Thoracic aorta (tissue), 2 donors: ENCODE data around the gene ALDH3A2. TPM values are rescaled to one million over a fixed set of nuclear protein-coding genes. Genes with fewer than 3 reads are reported as not detected.

Experiments used
- ATAC-seq: fragments of 150-250 bp; one replicate; pipeline ENCODE4 v1.8.0; 2017; ENCODE audit warnings: low read depth; ENCODE audit not compliant: insufficient number of reproducible peaks, low FRiP score
- DNase-seq: peaks from one replicate; pipeline ENCODE4 v3.0.0-alpha.2; 2020; ENCODE audit warnings: low spot score
- H3K27ac ChIP-seq, 2 donors: fragments of 200-600 bp; sonication (generic); 1 replicate in 1 of 2; 2 replicates in 1 of 2; pipeline ENCODE4 v1.5.1; 2016; ENCODE audit warnings: mild to moderate bottlenecking in 2 of 2, moderate library complexity in 2 of 2
- H3K27me3 ChIP-seq: fragments of 200-600 bp; sonication (generic); replicated peaks from 2 replicates; pipeline ENCODE4 v1.6.0; 2016; ENCODE audit warnings: mild to moderate bottlenecking; ENCODE audit not compliant: insufficient read depth
- H3K36me3 ChIP-seq: fragments of 200-600 bp; sonication (generic); one replicate; pipeline ENCODE4 v1.5.1; 2016
- H3K4me1 ChIP-seq, 2 donors: fragments of 200-600 bp; sonication (generic); 1 replicate in 1 of 2; 2 replicates in 1 of 2; pipeline versions ENCODE4 v1.5.1 to v1.6.0; 2016; ENCODE audit warnings: low read depth in 2 of 2, mild to moderate bottlenecking in 1 of 2; ENCODE audit not compliant: control insufficient read depth in 1 of 2
- H3K4me3 ChIP-seq: fragments of 200-600 bp; sonication (generic); 2 replicates; pipeline ENCODE4 v1.5.1; 2016; ENCODE audit warnings: mild to moderate bottlenecking
- H3K9me3 ChIP-seq: fragments of 200-600 bp; sonication (generic); 2 replicates; pipeline ENCODE4 v1.5.1; 2016
- total RNA-seq, 2 donors: library from RNA; depleted of rRNA; stranded (reverse); fragments of >200 nt; gene quantifications; one replicate each; pipeline versions ENCODE4 v1.1.0 to v1.2.3, GENCODE V29; 2016
- TF ChIP-seq, protein P1 (sequence below): fragments of 200-600 bp; sonication (generic); IDR thresholded peaks from one replicate; pipeline ENCODE4 v1.5.1; 2019; ENCODE audit warnings: antibody characterized with exemption

The ALDH3A2 gene
- total RNA-seq, 2 donors from 2014 or later: 98.1 to 125 TPM

DNA sequence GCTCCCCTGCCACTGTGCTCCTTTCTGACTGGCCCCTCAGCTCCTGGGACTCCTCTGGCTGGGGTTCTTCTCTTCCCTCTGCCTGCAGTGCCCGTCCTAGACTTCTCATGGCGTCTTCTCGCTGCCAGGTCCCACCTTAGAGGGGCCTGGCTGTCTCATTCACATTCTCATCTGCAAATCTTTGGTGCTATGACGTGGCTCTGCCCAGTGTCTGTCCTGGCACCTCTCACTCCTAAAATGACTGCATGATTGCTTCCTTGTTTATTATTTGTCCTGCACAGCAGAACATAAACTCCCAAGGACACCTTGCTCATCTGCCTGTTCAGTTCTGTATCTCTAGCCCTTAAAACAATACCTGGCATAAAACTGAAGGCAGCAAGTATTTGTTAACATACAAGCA lies 18.5 kb upstream of the ALDH3A2 start:
- Histone ChIP-seq H3K36me3 (no peaks in the 10 kb centered on the region), H3K4me3 (no peak overlapping the region), H3K9me3 (no peaks in the 10 kb centered on the region), H3K4me1 (no peaks in the 10 kb centered on the region), H3K27ac (no peak overlapping the region), H3K27me3 (no peaks in the 10 kb centered on the region)
- DNase-seq (no peak), ATAC-seq (no peak)
- TF ChIP-seq, protein P1, sequence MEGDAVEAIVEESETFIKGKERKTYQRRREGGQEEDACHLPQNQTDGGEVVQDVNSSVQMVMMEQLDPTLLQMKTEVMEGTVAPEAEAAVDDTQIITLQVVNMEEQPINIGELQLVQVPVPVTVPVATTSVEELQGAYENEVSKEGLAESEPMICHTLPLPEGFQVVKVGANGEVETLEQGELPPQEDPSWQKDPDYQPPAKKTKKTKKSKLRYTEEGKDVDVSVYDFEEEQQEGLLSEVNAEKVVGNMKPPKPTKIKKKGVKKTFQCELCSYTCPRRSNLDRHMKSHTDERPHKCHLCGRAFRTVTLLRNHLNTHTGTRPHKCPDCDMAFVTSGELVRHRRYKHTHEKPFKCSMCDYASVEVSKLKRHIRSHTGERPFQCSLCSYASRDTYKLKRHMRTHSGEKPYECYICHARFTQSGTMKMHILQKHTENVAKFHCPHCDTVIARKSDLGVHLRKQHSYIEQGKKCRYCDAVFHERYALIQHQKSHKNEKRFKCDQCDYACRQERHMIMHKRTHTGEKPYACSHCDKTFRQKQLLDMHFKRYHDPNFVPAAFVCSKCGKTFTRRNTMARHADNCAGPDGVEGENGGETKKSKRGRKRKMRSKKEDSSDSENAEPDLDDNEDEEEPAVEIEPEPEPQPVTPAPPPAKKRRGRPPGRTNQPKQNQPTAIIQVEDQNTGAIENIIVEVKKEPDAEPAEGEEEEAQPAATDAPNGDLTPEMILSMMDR: no peak

DNA sequence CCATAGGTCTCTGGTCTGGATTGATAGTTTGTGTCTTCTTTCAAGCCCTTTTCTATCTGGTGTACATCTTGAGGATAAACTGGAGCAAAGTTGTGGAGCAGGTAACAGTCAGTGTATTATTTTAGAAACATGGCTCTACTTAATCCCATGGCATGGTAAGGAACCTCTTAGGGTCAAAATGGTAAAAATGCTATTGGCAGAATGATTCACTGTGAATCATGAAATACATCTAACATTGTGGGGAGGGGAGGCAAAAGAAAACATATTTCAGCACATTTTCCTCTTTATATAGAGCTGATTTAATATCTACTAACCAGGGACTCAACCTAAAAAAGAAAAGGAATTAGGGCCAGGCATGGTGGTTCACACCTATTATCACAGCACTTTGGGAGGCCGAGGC lies 17.9 kb upstream of the ALDH3A2 start:
- Histone ChIP-seq H3K9me3 (no peaks in the 10 kb centered on the region), H3K36me3 (no peaks in the 10 kb centered on the region), H3K4me1 (no peaks in the 10 kb centered on the region), H3K27ac (no peak overlapping the region), H3K27me3 (no peaks in the 10 kb centered on the region), H3K4me3 (no peak overlapping the region)
- no peak for DNase-seq
- no peak for ATAC-seq
- TF ChIP-seq, protein P1: no peak

DNA sequence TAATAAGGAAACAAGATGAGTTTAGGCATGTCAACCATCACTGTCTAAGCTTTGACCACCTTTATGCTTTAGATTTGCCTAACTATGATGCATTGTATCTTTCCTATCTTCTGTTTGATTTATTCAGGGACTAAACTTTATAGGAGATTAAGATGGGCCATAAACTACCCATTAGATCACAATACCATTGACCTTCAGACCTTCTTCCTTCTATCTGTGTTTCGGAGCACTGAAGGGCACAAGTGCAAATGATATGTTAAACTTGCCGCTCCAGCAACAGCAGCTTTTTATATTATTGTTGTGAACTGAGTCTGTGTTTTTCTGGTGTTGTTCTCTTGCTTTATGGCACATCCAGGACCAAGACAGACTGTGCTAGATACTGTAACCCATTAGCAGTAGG lies 16.6 kb upstream of the ALDH3A2 start:
- no peaks in the 10 kb centered on the region for H3K36me3 ChIP-seq
- TF ChIP-seq, protein P1: no peak
- H3K27me3 ChIP-seq: no peaks in the 10 kb centered on the region
- no peaks in the 10 kb centered on the region for H3K4me1 ChIP-seq
- no peak overlapping the region for H3K27ac ChIP-seq
- no peak overlapping the region for H3K4me3 ChIP-seq
- DNase-seq (no peak), ATAC-seq (no peak)
- H3K9me3 ChIP-seq: no peaks in the 10 kb centered on the region

DNA sequence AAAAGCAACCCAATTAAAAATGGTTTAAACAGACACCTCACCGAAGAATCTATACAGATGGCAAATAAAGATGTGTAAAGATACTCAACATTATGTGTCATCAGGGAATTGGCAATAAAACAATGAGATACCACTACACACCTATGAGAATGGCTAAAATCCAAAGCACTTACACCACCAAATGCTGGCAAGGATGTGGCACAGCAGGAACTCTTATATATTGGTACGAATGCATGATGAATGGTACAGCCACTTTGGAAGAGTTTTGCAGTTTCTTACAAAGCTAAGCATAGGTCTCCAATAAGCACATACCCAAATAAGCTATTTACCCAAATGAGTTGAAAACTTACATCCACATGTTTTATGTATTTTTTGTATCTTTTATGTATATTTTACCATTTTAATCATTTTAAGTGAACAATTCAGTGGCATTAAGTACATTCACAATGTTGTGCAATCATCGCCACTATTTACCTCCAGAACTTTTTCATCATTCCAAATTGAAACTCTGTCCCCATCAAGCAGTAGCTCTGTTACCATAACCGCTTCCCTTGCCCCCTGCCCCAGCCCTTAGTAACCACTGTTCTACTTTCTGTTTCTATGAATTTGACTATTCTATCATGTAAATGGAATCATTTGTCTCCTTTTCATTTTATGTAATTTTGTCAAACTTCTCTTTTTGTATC lies 6.7 kb upstream of the ALDH3A2 start:
- ATAC-seq (no peak), DNase-seq (no peak)
- no peaks in the 10 kb centered on the region for H3K27me3 ChIP-seq

DNA sequence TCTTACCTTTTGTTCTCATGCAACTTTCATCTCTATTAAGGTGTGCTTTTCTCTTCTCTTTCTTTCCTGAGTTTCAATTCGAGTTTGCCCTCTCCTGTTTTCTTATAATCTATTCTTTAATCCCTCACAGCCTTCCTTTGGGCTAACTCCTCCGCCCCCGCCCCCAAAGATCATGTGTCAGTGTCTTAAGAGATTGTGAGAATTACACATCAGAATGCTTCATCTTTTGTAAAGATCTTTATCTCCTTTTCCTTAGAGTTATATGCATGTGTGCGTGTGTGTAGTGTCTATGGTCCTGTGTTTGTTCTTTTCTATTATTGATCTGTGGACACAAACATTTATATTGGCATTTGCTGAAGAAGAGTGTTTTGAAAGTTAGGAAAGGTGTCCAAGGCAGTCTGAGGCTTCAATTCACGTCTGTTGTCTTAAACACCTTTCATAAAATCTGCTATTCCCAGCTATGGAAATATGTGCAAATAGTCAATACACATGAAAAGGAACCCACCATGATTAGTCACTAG lies 6.1 kb upstream of the ALDH3A2 start:
- ATAC-seq: no peak
- Histone ChIP-seq H3K27ac (no peak overlapping the region), H3K4me1 (peaks cover 10 to 27% of the 10 kb centered on the region in 2 donors), H3K9me3 (no peaks in the 10 kb centered on the region), H3K36me3 (no peaks in the 10 kb centered on the region), H3K4me3 (no peak overlapping the region), H3K27me3 (no peaks in the 10 kb centered on the region)
- TF ChIP-seq, protein P1: no peak
- DNase-seq: no peak

More for the DNA sequence above, 6.7 kb upstream of the ALDH3A2 start:
- H3K36me3 ChIP-seq: no peaks in the 10 kb centered on the region
- TF ChIP-seq, protein P1: no peak
- no peaks in the 10 kb centered on the region for H3K9me3 ChIP-seq
- no peak overlapping the region for H3K4me3 ChIP-seq
- H3K27ac ChIP-seq: no peak overlapping the region
- H3K4me1 ChIP-seq: peaks cover 4 to 21% of the 10 kb centered on the region in 2 donors
